Caco-2 (cell line): ENCODE measurements around the gene SHFL. TPM values are rescaled to one million over a fixed set of nuclear protein-coding genes. Genes with fewer than 3 reads are reported as not detected.

ENCODE experiments used
- BruUV-seq: library from RNA; stranded (reverse); fragments of 400-500 nt; replicated peaks from 2 replicates; lab custom pipeline; 2021; lab: Mats Ljungman, UMichigan
- CTCF ChIA-PET: fragments of 300-600 bp; sonication (Branson Sonifier 250); formaldehyde crosslinking; loops from one replicate; lab custom pipeline; 2022; ENCODE audit warnings: antibody characterized with exemption; lab: Charles Lee
- POLR2A ChIA-PET: fragments of 300-600 bp; sonication (Branson Sonifier 250); formaldehyde crosslinking; loops from one replicate; lab custom pipeline; 2022; ENCODE audit warnings: antibody characterized with exemption; lab: Charles Lee
- DNase-seq, 2 experiments: peaks; one replicate each; pipeline versions ENCODE4 v3.0.0 to v3.0.0-alpha.2; 2020 to 2022
- H3K27me3 ChIP-seq: replicated peaks from 2 replicates; pipeline ENCODE4 v1.6.0; 2011; ENCODE audit warnings: low read length; ENCODE audit not compliant: control insufficient read depth, insufficient read depth
- H3K36me3 ChIP-seq: 2 replicates; pipeline ENCODE4 v1.5.1; 2011; ENCODE audit warnings: low read length; ENCODE audit not compliant: control insufficient read depth, insufficient read depth
- H3K4me1 ChIP-seq: fragments of 250-450 bp; sonication (Bioruptor Pico); 2 replicates; pipeline ENCODE4 v1.5.1; 2020; ENCODE audit warnings: mild to moderate bottlenecking
- H3K4me3 ChIP-seq: 2 replicates; pipeline ENCODE4 v1.5.1; 2011; ENCODE audit warnings: low read depth, mild to moderate bottlenecking, control low read depth, low read length
- H3K9me3 ChIP-seq: fragments of 250-450 bp; sonication (Bioruptor Pico); 2 replicates; pipeline ENCODE4 v1.5.1; 2020; ENCODE audit warnings: mild to moderate bottlenecking, moderate library complexity
- H3K27ac Mint-ChIP-seq: one replicate; pipeline ENCODE4 v1.8.0; 2022; ENCODE audit warnings: mixed read lengths; ENCODE audit not compliant: unreplicated experiment
- H3K27me3 Mint-ChIP-seq: one replicate; pipeline ENCODE4 v1.8.0; 2022; ENCODE audit warnings: mixed read lengths; ENCODE audit not compliant: insufficient read depth, unreplicated experiment
- H3K36me3 Mint-ChIP-seq: one replicate; pipeline ENCODE4 v1.8.0; 2022; ENCODE audit warnings: mild to moderate bottlenecking, mixed read lengths; ENCODE audit not compliant: insufficient read depth, unreplicated experiment
- H3K4me1 Mint-ChIP-seq: one replicate; pipeline ENCODE4 v1.8.0; 2022; ENCODE audit warnings: low read depth, mixed read lengths; ENCODE audit not compliant: unreplicated experiment
- H3K4me3 Mint-ChIP-seq: one replicate; pipeline ENCODE4 v1.8.0; 2022; ENCODE audit warnings: mild to moderate bottlenecking, moderate library complexity, mixed read lengths; ENCODE audit not compliant: unreplicated experiment
- H3K9me3 Mint-ChIP-seq: one replicate; pipeline ENCODE4 v1.8.0; 2022; ENCODE audit warnings: mixed read lengths; ENCODE audit not compliant: unreplicated experiment
- intact Hi-C: fragments of 100-400 bp; cut with micrococcal nuclease; formaldehyde crosslinking; loops from one replicate; pipeline ENCODE4 v1.10.0; 2022; ENCODE audit not compliant: unreplicated experiment
- total RNA-seq: library from RNA; stranded (reverse); gene quantifications from 2 replicates; pipeline ENCODE4 v1.2.3, GENCODE V29; 2022
- TF ChIP-seq, protein P1 (sequence below), 2 experiments: fragments of 200-600 bp in 1 of 2; IDR thresholded peaks; 1 replicate in 1 of 2; 2 replicates in 1 of 2; pipeline versions ENCODE4 v1.5.1 to v1.8.0; 2011 to 2022; ENCODE audit warnings: antibody characterized with exemption in 1 of 2, control low read depth in 1 of 2, inconsistent platforms in 1 of 2, low read depth in 1 of 2, low read length in 1 of 2, mild to moderate bottlenecking in 1 of 2, moderate library complexity in 1 of 2; ENCODE audit not compliant: insufficient read depth in 1 of 2, severe bottlenecking in 1 of 2, unreplicated experiment in 1 of 2

The SHFL gene
- total RNA-seq, 1 experiment from 2014 or later, result 6.2 TPM

DNA sequence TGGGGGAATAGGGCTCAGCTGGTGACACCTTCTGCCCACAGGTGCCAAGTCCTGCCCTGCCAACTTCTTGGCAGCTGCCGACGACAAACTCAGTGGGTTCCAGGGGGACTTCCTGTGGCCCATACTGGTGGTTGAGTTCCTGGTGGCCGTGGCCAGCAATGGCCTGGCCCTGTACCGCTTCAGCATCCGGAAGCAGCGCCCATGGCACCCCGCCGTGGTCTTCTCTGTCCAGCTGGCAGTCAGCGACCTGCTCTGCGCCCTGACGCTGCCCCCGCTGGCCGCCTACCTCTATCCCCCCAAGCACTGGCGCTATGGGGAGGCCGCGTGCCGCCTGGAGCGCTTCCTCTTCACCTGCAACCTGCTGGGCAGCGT lies 27.5 kb downstream of the SHFL start:
- no peak for DNase-seq
- no peaks in the 10 kb centered on the region for H3K4me1 ChIP-seq
- peaks cover 91% of the 10 kb centered on the region for H3K36me3 Mint-ChIP-seq
- H3K27me3 ChIP-seq, result no peaks in the 10 kb centered on the region
- CTCF ChIA-PET, result interaction anchor here (0.6 kb wide), 1 partner anchor 367 kb away, joined by 4 read pairs; no protein-coding TSS in a partner anchor
- no TSS peak for BruUV-seq
- POLR2A ChIA-PET, result interaction anchor here (0.8 kb wide), 1 partner anchor 18 kb away, joined by 3 read pairs; no protein-coding TSS in a partner anchor
- no peaks in the 10 kb centered on the region for H3K27me3 Mint-ChIP-seq
- no peaks in the 10 kb centered on the region for H3K9me3 ChIP-seq
- H3K4me1 Mint-ChIP-seq, result peaks cover 6% of the 10 kb centered on the region
- H3K4me3 ChIP-seq, result no peak overlapping the region
- no peak overlapping the region for H3K4me3 Mint-ChIP-seq
- TF ChIP-seq, protein P1, sequence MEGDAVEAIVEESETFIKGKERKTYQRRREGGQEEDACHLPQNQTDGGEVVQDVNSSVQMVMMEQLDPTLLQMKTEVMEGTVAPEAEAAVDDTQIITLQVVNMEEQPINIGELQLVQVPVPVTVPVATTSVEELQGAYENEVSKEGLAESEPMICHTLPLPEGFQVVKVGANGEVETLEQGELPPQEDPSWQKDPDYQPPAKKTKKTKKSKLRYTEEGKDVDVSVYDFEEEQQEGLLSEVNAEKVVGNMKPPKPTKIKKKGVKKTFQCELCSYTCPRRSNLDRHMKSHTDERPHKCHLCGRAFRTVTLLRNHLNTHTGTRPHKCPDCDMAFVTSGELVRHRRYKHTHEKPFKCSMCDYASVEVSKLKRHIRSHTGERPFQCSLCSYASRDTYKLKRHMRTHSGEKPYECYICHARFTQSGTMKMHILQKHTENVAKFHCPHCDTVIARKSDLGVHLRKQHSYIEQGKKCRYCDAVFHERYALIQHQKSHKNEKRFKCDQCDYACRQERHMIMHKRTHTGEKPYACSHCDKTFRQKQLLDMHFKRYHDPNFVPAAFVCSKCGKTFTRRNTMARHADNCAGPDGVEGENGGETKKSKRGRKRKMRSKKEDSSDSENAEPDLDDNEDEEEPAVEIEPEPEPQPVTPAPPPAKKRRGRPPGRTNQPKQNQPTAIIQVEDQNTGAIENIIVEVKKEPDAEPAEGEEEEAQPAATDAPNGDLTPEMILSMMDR (IDR thresholded peaks at IDR 0.05; ENCODE audit: insufficient read depth in 1 of 2, low read depth in 1 of 2, low read length in 1 of 2, severe bottlenecking in 1 of 2, unreplicated experiment in 1 of 2), result no peak
- H3K27ac Mint-ChIP-seq, result peak overlapping the region; percentile 70
- intact Hi-C loops, result loop anchor here (10.0 kb wide), 1 partner anchor 179 kb away; the partner anchor contains the start of gene OLFM2
- peaks cover 2% of the 10 kb centered on the region for H3K36me3 ChIP-seq
- no peaks in the 10 kb centered on the region for H3K9me3 Mint-ChIP-seq

DNA sequence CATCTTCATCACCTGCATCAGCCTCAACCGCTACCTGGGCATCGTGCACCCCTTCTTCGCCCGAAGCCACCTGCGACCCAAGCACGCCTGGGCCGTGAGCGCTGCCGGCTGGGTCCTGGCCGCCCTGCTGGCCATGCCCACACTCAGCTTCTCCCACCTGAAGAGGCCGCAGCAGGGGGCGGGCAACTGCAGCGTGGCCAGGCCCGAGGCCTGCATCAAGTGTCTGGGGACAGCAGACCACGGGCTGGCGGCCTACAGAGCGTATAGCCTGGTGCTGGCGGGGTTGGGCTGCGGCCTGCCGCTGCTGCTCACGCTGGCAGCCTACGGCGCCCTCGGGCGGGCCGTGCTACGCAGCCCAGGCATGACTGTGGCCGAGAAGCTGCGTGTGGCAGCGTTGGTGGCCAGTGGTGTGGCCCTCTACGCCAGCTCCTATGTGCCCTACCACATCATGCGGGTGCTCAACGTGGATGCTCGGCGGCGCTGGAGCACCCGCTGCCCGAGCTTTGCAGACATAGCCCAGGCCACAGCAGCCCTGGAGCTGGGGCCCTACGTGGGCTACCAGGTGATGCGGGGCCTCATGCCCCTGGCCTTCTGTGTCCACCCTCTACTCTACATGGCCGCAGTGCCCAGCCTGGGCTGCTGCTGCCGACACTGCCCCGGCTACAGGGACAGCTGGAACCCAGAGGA lies 28.0 kb downstream of the SHFL start:
- CTCF ChIA-PET, result interaction anchor here (0.6 kb wide), 1 partner anchor 145 kb away, joined by 3 read pairs; no protein-coding TSS in a partner anchor
- intact Hi-C loops, result loop anchor here (10.0 kb wide), 1 partner anchor 179 kb away; the partner anchor contains the start of gene OLFM2
- H3K36me3 Mint-ChIP-seq, result peaks cover 91% of the 10 kb centered on the region
- H3K36me3 ChIP-seq, result peaks cover 2% of the 10 kb centered on the region
- H3K9me3 ChIP-seq, result no peaks in the 10 kb centered on the region
- H3K4me1 ChIP-seq, result no peaks in the 10 kb centered on the region
- POLR2A ChIA-PET, result interaction anchor here (0.8 kb wide), 1 partner anchor 18 kb away, joined by 3 read pairs; no protein-coding TSS in a partner anchor
- H3K27me3 ChIP-seq, result no peaks in the 10 kb centered on the region
- peaks cover 6% of the 10 kb centered on the region for H3K4me1 Mint-ChIP-seq
- H3K4me3 Mint-ChIP-seq, result peak overlapping the region; percentile 49
- no peaks in the 10 kb centered on the region for H3K27me3 Mint-ChIP-seq
- DNase-seq, result no peak
- no TSS peak for BruUV-seq
- H3K27ac Mint-ChIP-seq, result peak overlapping the region; percentile 79
- no peaks in the 10 kb centered on the region for H3K9me3 Mint-ChIP-seq
- TF ChIP-seq, protein P1 (IDR thresholded peaks at IDR 0.05; ENCODE audit: insufficient read depth in 1 of 2, low read depth in 1 of 2, low read length in 1 of 2, severe bottlenecking in 1 of 2, unreplicated experiment in 1 of 2), result no peak
- H3K4me3 ChIP-seq, result no peak overlapping the region

DNA sequence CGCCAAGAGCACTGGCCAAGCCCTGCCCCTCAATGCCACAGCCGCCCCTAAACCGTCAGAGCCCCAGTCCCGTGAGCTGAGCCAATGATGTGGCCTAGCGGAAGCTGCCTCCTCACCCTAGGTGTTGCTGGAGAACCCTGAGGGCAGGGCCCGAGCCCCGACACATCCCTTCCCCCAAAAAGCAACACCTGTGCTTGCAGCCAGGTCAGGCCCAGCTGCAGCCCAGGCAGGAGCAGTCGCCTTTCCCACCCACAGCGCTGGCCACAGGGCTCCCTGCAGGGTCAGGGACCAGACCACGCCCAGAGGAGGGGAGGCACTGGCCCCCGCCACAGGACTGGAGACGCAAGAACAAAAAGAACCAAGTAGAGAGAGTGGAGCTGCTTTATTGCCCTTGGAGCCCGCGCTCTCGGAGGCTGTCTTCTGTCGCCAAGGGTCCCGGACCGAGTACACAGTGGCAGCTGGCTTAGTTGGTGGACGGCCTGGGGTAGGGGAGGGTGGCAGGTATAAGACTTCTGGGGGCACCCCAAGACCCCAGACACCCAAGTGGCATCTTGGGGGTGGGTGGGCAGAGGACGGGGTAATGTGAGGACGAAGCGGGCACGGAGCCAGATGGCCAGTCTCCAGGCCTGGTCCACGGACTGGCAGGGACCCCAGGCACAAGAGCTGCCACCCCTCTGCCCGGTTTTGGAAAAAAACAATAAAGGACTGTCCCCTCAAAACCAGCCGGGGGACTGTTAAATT lies 28.7 kb downstream of the SHFL start:
- no peaks in the 10 kb centered on the region; the same call in 1 of the 2 replicates for H3K36me3 ChIP-seq
- peak in 1 of 2 experiments; percentile 41 for DNase-seq
- H3K9me3 ChIP-seq, result no peaks in the 10 kb centered on the region
- TF ChIP-seq, protein P1 (IDR thresholded peaks at IDR 0.05; ENCODE audit: insufficient read depth in 1 of 2, low read depth in 1 of 2, low read length in 1 of 2, severe bottlenecking in 1 of 2, unreplicated experiment in 1 of 2), result no peak
- no peak overlapping the region for H3K4me3 ChIP-seq
- no peaks in the 10 kb centered on the region for H3K4me1 ChIP-seq
- CTCF ChIA-PET, result interaction anchor here (0.6 kb wide), 1 partner anchor 144 kb away, joined by 3 read pairs; no protein-coding TSS in a partner anchor
- H3K4me3 Mint-ChIP-seq, result peak overlapping the region; percentile 49
- no peaks in the 10 kb centered on the region for H3K9me3 Mint-ChIP-seq
- H3K4me1 Mint-ChIP-seq, result peaks cover 6% of the 10 kb centered on the region
- POLR2A ChIA-PET, result interaction anchor here (0.6 kb wide), 1 partner anchor 174 kb away, joined by 3 read pairs; no protein-coding TSS in a partner anchor
- intact Hi-C loops, result loop anchor here (10.0 kb wide), 1 partner anchor 180 kb away; the partner anchor contains the start of gene OLFM2
- H3K27ac Mint-ChIP-seq, result peak overlapping the region; percentile 79
- no TSS peak for BruUV-seq
- peaks cover 91% of the 10 kb centered on the region for H3K36me3 Mint-ChIP-seq
- no peaks in the 10 kb centered on the region for H3K27me3 ChIP-seq
- H3K27me3 Mint-ChIP-seq, result no peaks in the 10 kb centered on the region
